Motor neuron (in vitro differentiated cells): ENCODE results near the gene UBAC2. TPM values are rescaled to one million over a fixed set of nuclear protein-coding genes. Genes with fewer than 3 reads are reported as not detected.

Experiments
- ATAC-seq, 8 experiments: fragments of 200-7000 bp; cut with Tn5 transposase; replicated peaks in 6 of 8; 2 replicates each; pipeline ENCODE4 v1.8.0; 2021; ENCODE audit warnings: mild to moderate bottlenecking in 8 of 8, moderate library complexity in 8 of 8
- H3K27ac ChIP-seq, 2 donors: fragments of 250-450 bp; sonication (Bioruptor Pico); 2 replicates each; pipeline ENCODE4 v1.9.0; 2021; ENCODE audit warnings: antibody characterized with exemption in 2 of 2, mild to moderate bottlenecking in 2 of 2, moderate library complexity in 1 of 2
- H3K4me1 ChIP-seq, 2 donors: fragments of 250-450 bp; sonication (Bioruptor Pico); replicated peaks in 1 of 2; 2 replicates each; pipeline ENCODE4 v1.6.1; 2021; ENCODE audit warnings: antibody characterized with exemption in 2 of 2, mild to moderate bottlenecking in 2 of 2, moderate library complexity in 1 of 2
- H3K4me3 ChIP-seq, 5 donors: fragments of 250-450 bp; sonication (Bioruptor Pico); 2 replicates each; pipeline ENCODE4 v1.9.0; 2021; ENCODE audit warnings: antibody characterized with exemption in 5 of 5, mild to moderate bottlenecking in 5 of 5, moderate library complexity in 4 of 5
- WGBS, 10 experiments: fragments of 450-650 bp; shearing (Covaris generic); methylation state at CpG; one replicate each; pipeline ENCODE4 v1.0.0; 2022; 5-methylcytosine and 5-hydroxymethylcytosine counted together
- in situ Hi-C, 9 experiments: fragments of 400-800 bp; cut with MboI; loops; one replicate each; pipeline ENCODE4 v1.15.0; 2021; ENCODE audit warnings: low sequenced_read_pairs in 9 of 9, low pct_unique_long_range_greater_than_20kb in 2 of 9; ENCODE audit not compliant: unreplicated experiment in 9 of 9
- total RNA-seq, 8 experiments: library from RNA; unstranded; fragments of 300-600 nt; gene quantifications; 2 replicates each; pipeline versions ENCODE4 v1.2.3 to v1.2.4, GENCODE V29; 2022

UBAC2 gene
- total RNA-seq, 8 experiments from 2014 or later = 28.5 to 47.7 (median 34.9) TPM

GRCh38 chr13:99326012-99326411 is 125.4 kb downstream of the UBAC2 start:
- Histone ChIP-seq H3K4me3 (no peak overlapping the region), H3K4me1 (no peaks in the 10 kb centered on the region), H3K27ac (no peak overlapping the region)
- in situ Hi-C loops = no loop called here
- ATAC-seq = no peak

DNA sequence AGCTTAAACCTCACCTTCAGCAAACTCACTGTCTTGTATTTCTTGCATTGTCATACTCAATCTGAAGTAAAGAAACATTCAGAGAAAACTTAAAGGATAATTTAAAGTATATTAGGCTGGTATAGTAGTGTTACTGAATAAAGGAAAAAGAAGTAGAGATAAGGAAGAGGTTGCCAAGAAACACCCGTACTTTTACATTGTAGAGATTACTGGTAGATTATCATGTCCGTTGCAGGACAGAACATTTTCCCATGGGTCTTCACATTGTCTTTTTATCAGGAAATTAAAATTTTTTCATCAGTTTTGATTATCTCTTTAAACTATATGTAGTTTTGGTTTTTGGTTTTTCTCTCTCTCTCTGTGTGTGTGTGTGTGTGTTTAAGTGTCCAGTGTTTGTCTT is 126.5 kb downstream of the UBAC2 start:
- no peak overlapping the region for H3K4me3 ChIP-seq
- 56 to 100% (median 90%) methylated on average over 1 to 2 of the region's 2 CpGs; no CpG with 5 or more reads in 3 of the 10 experiments for WGBS, 10 experiments
- ATAC-seq = no peak
- H3K27ac ChIP-seq = no peak overlapping the region
- H3K4me1 ChIP-seq = no peaks in the 10 kb centered on the region
- in situ Hi-C loops = no loop called here

- no peak overlapping the region for H3K4me3 ChIP-seq
- no peak for ATAC-seq
- no peaks in the 10 kb centered on the region for H3K4me1 ChIP-seq
- in situ Hi-C loops = no loop called here
- no peak overlapping the region for H3K27ac ChIP-seq
- WGBS, 10 experiments = 90 to 100% (median 100%) methylated on average over 1 to 2 of the region's 2 CpGs; no CpG with 5 or more reads in 1 of the 10 experiments
Measured at GRCh38 chr13:99327761-99328160, 127.1 kb downstream of the UBAC2 start.

- WGBS, 10 experiments = 100% methylated on average over 1 of the region's 1 CpG; no CpG with 5 or more reads in 8 of the 10 experiments
- H3K4me1 ChIP-seq = no peaks in the 10 kb centered on the region
- no peak overlapping the region for H3K27ac ChIP-seq
- no peak for ATAC-seq
- in situ Hi-C loops = no loop called here
- H3K4me3 ChIP-seq = no peak overlapping the region
Measured at GRCh38 chr13:99329477-99329876, 128.8 kb downstream of the UBAC2 start.

DNA sequence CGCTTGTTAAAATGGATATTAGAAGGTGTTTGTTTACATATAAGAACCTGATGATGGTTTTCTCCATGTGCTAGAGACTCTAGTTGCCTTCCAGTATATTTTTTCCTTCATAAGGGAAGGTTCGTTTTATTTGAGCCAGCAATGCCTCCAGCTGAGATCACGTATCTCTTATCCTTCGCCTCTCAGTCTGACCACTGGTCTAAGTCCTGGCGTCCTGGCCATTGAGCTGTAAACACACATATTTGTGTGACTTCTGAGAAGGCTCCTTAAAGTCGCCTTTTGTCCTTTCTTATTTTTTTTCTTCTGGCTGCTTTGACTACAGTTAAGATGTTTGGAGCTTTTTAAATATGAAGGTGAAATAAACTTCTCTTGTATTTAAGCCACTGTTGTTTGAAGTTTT is 130.3 kb downstream of the UBAC2 start:
- no peak for ATAC-seq
- H3K4me3 ChIP-seq = no peak overlapping the region
- H3K27ac ChIP-seq = no peak overlapping the region
- no peaks in the 10 kb centered on the region for H3K4me1 ChIP-seq
- in situ Hi-C loops = no loop called here
- 25 to 100% (median 65%) methylated on average over 2 to 6 of the region's 6 CpGs for WGBS, 10 experiments

DNA sequence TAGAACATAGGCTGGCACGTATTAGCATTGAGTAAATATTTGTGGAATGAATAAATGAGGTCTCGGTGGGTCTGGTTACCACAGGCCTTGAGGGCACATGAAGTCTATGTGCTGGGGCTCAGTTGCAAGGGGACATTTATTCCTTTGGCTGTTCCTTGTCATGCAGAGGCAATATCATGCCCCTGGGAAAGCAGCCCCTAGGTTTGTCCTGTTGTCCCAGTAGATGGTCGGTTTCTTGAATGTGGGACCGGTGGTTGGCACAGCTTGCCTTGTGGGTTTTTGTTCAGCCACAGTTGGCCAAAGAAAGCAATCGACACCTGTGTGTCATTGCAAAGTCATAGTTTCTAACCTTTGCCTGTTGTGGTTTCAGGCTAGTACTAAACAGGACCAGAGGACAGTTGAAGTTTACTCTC is 131.2 kb downstream of the UBAC2 start:
- no peaks in the 10 kb centered on the region for H3K4me1 ChIP-seq
- no peak overlapping the region for H3K27ac ChIP-seq
- WGBS, 10 experiments = 78 to 100% (median 100%) methylated on average over 1 to 5 of the region's 5 CpGs; no CpG with 5 or more reads in 1 of the 10 experiments
- in situ Hi-C loops = no loop called here
- H3K4me3 ChIP-seq = no peak overlapping the region
- peak in 1 of 8 experiments; percentile 73 for ATAC-seq

DNA sequence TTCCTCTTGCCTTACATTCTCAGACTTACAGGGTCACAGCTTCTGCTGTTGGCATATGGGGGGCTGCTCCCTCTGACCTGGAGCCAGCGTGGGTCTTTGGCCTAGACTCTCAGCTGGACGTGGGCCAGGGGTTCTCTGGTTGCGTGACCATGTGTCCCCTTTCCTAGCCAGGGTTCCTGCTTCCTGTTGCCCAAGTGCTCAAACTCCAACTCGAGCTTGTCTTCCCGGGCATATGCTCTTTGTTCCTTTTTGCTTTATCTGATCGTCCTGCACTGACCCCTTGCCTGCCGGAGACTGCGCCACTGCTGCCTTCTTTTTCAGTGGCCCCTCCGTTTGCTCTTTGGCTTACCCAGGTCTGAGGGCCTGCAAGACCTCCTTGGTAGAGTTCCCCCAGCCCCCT is 131.8 kb downstream of the UBAC2 start:
- WGBS, 10 experiments = 83 to 100% (median 90%) methylated on average over 3 to 8 of the region's 9 CpGs; no CpG with 5 or more reads in 3 of the 10 experiments
- H3K27ac ChIP-seq = no peak overlapping the region
- ATAC-seq = no peak
- no peak overlapping the region for H3K4me3 ChIP-seq
- in situ Hi-C loops = no loop called here
- no peaks in the 10 kb centered on the region for H3K4me1 ChIP-seq

DNA sequence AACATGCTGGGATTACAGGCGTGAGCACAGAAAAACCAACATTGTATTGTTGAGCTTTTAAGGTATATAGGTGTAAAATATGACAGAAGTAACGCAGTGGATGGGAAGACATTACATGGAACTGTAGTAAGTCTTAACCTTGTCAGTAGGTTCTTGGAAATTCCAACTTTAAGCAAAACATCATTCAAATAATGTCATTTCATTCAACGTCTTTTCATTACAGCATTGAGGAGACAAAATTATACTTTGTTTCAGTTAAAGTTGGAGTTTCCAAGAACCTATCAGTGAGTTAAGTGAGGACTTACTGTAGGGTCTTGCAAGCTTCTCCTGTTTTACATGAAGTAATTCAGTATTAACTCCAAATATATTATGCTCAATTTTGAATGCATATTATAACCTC is 133.6 kb downstream of the UBAC2 start:
- H3K4me1 ChIP-seq = no peaks in the 10 kb centered on the region
- H3K27ac ChIP-seq = no peak overlapping the region
- in situ Hi-C loops = no loop called here
- WGBS, 10 experiments = 40 to 100% (median 94%) methylated on average over 1 to 3 of the region's 3 CpGs
- H3K4me3 ChIP-seq = no peak overlapping the region
- no peak for ATAC-seq

- 78 to 100% (median 98%) methylated on average over 1 to 2 of the region's 2 CpGs for WGBS, 10 experiments
- in situ Hi-C loops = no loop called here
Measured at GRCh38 chr13:99335087-99335486, 134.4 kb downstream of the UBAC2 start.

GRCh38 chr13:99335603-99336002 is 134.9 kb downstream of the UBAC2 start:
- Histone ChIP-seq H3K4me3 (no peak overlapping the region), H3K4me1 (no peaks in the 10 kb centered on the region), H3K27ac (no peak overlapping the region)
- WGBS, 10 experiments = 67 to 100% (median 100%) methylated on average over 1 to 2 of the region's 4 CpGs; no CpG with 5 or more reads in 4 of the 10 experiments
- no peak for ATAC-seq
- in situ Hi-C loops = no loop called here

More at GRCh38 chr13:99335087-99335486, 134.4 kb downstream of the UBAC2 start:
- no peak overlapping the region for H3K27ac ChIP-seq
- H3K4me1 ChIP-seq = no peaks in the 10 kb centered on the region
- no peak for ATAC-seq
- H3K4me3 ChIP-seq = no peak overlapping the region

GRCh38 chr13:99339230-99339721 is 138.6 kb downstream of the UBAC2 start:
- Histone ChIP-seq H3K4me3 (no peak overlapping the region), H3K4me1 (no peaks in the 10 kb centered on the region), H3K27ac (no peak overlapping the region)
- WGBS, 10 experiments = 80 to 100% (median 96%) methylated on average over 1 to 5 of the region's 5 CpGs; no CpG with 5 or more reads in 1 of the 10 experiments
- ATAC-seq = no peak
- in situ Hi-C loops = no loop called here

- no peak overlapping the region for H3K4me3 ChIP-seq
- WGBS, 10 experiments = 46 to 100% (median 89%) methylated on average over 2 to 8 of the region's 8 CpGs
- in situ Hi-C loops = no loop called here
- no peak overlapping the region for H3K27ac ChIP-seq
- ATAC-seq = no peak
- H3K4me1 ChIP-seq = no peaks in the 10 kb centered on the region
Measured at GRCh38 chr13:99339736-99340397, 139.2 kb downstream of the UBAC2 start.

DNA sequence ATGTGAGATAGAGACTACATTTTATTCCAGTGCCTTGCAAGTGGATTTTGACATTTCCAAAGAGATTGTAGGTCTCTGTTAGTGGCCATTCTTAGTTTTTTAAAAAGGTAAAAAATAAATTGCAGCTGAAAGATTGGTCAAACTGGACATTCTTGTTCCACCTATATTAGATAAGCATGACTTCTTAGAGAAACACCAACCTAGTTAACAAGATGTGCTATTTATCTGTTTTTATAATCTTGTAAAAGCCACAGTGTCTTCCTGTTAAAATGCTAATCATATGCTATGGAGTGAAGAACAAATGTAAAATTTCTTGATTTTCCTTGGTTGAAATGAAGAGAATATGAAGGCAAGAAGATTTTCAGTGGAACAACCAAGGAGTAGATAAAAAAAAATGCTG is 140.0 kb downstream of the UBAC2 start:
- in situ Hi-C loops = no loop called here

More for the DNA sequence above, 140.0 kb downstream of the UBAC2 start:
- no peak for ATAC-seq
- Histone ChIP-seq H3K27ac (no peak overlapping the region), H3K4me3 (no peak overlapping the region), H3K4me1 (no peaks in the 10 kb centered on the region)
